GM12878 (cell line): ENCODE measurements around the gene ADAM19. TPM values are rescaled to one million over a fixed set of nuclear protein-coding genes. Genes with fewer than 3 reads are reported as not detected.

Experiments used
- ATAC-seq: fragments of 200-7000 bp; cut with Tn5 transposase; 3 replicates; pipeline ENCODE4 v1.9.1; 2020; ENCODE audit warnings: mild to moderate bottlenecking, moderate library complexity
- BruUV-seq: library from RNA; stranded (reverse); fragments of 400-500 nt; replicated peaks from 2 replicates; lab custom pipeline; 2021; lab: Mats Ljungman, UMichigan
- CTCF ChIA-PET: fragments of 300-600 bp; sonication (Branson Sonifier 250); formaldehyde crosslinking; extraction: SDS; loops from one replicate; lab custom pipeline; 2021; ENCODE audit warnings: inconsistent platforms; lab: Yijun Ruan, JAX
- POLR2A ChIA-PET: fragments of 350-600 bp; formaldehyde crosslinking; extraction: SDS; loops from one replicate; lab custom pipeline; 2021; ENCODE audit warnings: inconsistent platforms; lab: Charles Lee
- RAD21 ChIA-PET: fragments of 300-600 bp; sonication (Branson Sonifier 250); formaldehyde crosslinking; loops from one replicate; lab custom pipeline; 2023; ENCODE audit warnings: antibody characterized with exemption; ENCODE audit not compliant: unreplicated experiment; lab: Charles Lee
- SMC1A ChIA-PET: fragments of 300-600 bp; sonication (Branson Sonifier 250); formaldehyde crosslinking; loops from one replicate; lab custom pipeline; 2023; ENCODE audit not compliant: unreplicated experiment, uncharacterized antibody; lab: Charles Lee
- DNase-seq: peaks from one replicate; pipeline ENCODE4 v3.0.0-alpha.2; 2011; ENCODE audit warnings: low read depth, low spot score
- FAIRE-seq: peaks from 3 replicates; lab custom pipeline; 2011; peaks lifted over from hg19 to GRCh38; lab: Jason Lieb, UNC
- H2AFZ ChIP-seq: 2 replicates; pipeline ENCODE4 v1.6.0; 2011; ENCODE audit warnings: low read depth, low read length, control low read depth; ENCODE audit not compliant: control insufficient read depth
- H3K27ac ChIP-seq: 2 replicates; pipeline ENCODE4 v1.5.1; 2011; ENCODE audit warnings: control low read depth; ENCODE audit not compliant: control insufficient read depth, insufficient read depth
- H3K27me3 ChIP-seq, 2 experiments: replicated peaks in 1 of 2; 2 replicates each; pipeline versions ENCODE4 v1.6.0 to v1.6.1; 2011; ENCODE audit warnings: low read length in 1 of 2; ENCODE audit not compliant: control insufficient read depth in 2 of 2, insufficient read depth in 2 of 2
- H3K36me3 ChIP-seq, 2 experiments: 2 replicates each; pipeline ENCODE4 v1.5.1; 2011; ENCODE audit warnings: low read length in 1 of 2; ENCODE audit not compliant: control insufficient read depth in 2 of 2, insufficient read depth in 2 of 2
- H3K4me1 ChIP-seq: 2 replicates; pipeline ENCODE4 v1.6.1; 2011; ENCODE audit warnings: mild to moderate bottlenecking, low read length, moderate library complexity, mixed read lengths; ENCODE audit not compliant: control insufficient read depth, insufficient read depth
- H3K4me2 ChIP-seq: 2 replicates; pipeline ENCODE4 v1.6.0; 2011; ENCODE audit warnings: control low read depth; ENCODE audit not compliant: control insufficient read depth, insufficient read depth
- H3K4me3 ChIP-seq: fragments of 200-600 bp; sonication (generic); 2 replicates; pipeline ENCODE4 v1.5.1; 2016
- H3K79me2 ChIP-seq: 2 replicates; pipeline ENCODE4 v1.6.0; 2011; ENCODE audit warnings: low read length; ENCODE audit not compliant: control insufficient read depth, insufficient read depth
- H3K9ac ChIP-seq: 2 replicates; pipeline ENCODE4 v1.8.0; 2011; ENCODE audit warnings: low read length, control low read depth, mixed read lengths; ENCODE audit not compliant: control insufficient read depth, insufficient read depth
- H3K9me3 ChIP-seq: replicated peaks from 3 replicates; pipeline ENCODE4 v1.5.1; 2011; ENCODE audit warnings: mild to moderate bottlenecking, low read length; ENCODE audit not compliant: control insufficient read depth, insufficient read depth
- H4K20me1 ChIP-seq: 2 replicates; pipeline ENCODE4 v1.6.0; 2011; ENCODE audit not compliant: control insufficient read depth, insufficient read depth
- RBBP5 ChIP-seq: fragments of 200-600 bp; sonication (generic); conservative IDR thresholded peaks from 2 replicates; pipeline ENCODE4 v1.6.1; 2016
- WGBS: methylation state at CpG from one replicate; pipeline ENCODE4 v1.1.6; 2016; ENCODE audit warnings: low lambda C conversion rate; ENCODE audit not compliant: insufficient replicate concordance, insufficient coverage; ENCODE audit errors: missing lambda C conversion rate; 5-methylcytosine and 5-hydroxymethylcytosine counted together
- in situ Hi-C: fragments of 300-500 bp; cut with MboI; formaldehyde crosslinking; loops from 9 replicates; pipeline ENCODE4 v1.14.3; 2018; ENCODE audit warnings: mixed read lengths
- intact Hi-C: fragments of 100-400 bp; cut with micrococcal nuclease; formaldehyde crosslinking; loops from one replicate; pipeline ENCODE4 v1.14.2; 2022; ENCODE audit not compliant: unreplicated experiment
- polyA plus RNA-seq, 11 experiments: library from polyadenylated mRNA; depleted of rRNA in 4 of 11; unstranded in 6 of 11; stranded (reverse) in 5 of 11; fragments of >200 nt; fragmentation: Nextera tagmentation in 4 of 11; fragmentation: Illumina TruSeq in 1 of 11; extraction: Ambion mirVana in 4 of 11; extraction: Trizol in 1 of 11; gene quantifications; 1 replicate in 1 of 11; 2 replicates in 10 of 11; pipeline versions ENCODE4 v1.2.1 to v1.2.3, GENCODE V29; 2011 to 2016; ENCODE audit warnings: inconsistent platforms in 2 of 11, missing spikeins in 2 of 11, low read depth in 1 of 11
- total RNA-seq, 4 experiments: library from RNA; depleted of rRNA in 3 of 4; stranded (reverse); fragments of >200 nt in 3 of 4; fragmentation: Illumina TruSeq in 1 of 4; extraction: Trizol in 1 of 4; gene quantifications; 2 replicates each; pipeline versions ENCODE4 v1.2.1 to v1.2.3, GENCODE V29; 2013 to 2021
- TF ChIP-seq, protein P1 (sequence below): fragments of 450-650 bp; IDR thresholded peaks from 2 replicates; pipeline ENCODE4 v1.6.1; 2016; ENCODE audit warnings: mild to moderate bottlenecking

ADAM19 gene
- total and polyA plus RNA-seq, 10 of the 15 experiments (the other 5 are each of a cell fraction or from before 2014, with no cell fraction given) = 16.0 to 92.8 (median 44.7) TPM

DNA sequence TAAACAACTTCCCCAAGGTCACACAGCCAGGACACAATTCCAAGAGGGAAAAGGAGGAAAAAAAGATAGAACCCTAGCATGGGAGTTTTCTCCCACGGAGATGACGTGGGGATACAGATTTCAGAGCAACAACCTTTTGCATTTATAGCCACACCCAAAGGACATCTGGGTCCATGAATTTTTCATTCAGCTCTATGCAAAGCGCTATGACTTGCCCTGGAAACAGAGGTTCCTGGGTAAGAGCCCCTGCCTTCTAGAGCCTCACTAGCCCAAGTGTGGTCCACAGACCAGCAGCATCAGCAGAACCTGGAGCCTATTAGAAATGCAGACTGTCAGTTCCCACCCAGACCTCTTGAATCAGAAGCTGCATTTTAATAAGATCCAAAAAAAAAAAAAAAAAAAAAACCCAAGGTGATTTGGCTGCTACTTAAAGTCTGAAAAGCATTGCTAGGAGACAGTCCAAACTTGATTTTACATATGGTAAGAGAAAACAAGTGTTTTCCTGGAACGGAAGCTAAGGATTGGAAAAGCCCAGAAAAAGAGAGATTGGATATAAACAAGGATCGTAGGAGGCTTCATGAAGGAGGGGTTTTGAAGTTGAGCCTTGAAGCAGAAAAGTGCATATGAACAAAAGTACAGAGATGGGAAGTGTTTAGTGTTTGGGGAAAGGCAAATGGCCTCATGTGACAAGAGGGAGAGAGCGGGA is 17.6 kb upstream of the ADAM19 start:
- no peak overlapping the region; the same call in 1 of the 2 replicates for H3K9ac ChIP-seq
- POLR2A ChIA-PET = interaction anchor here (0.6 to 4.5 kb wide), 22 partner anchors 8 to 803 kb away, joined by 3 to 25 read pairs (median 4); partner anchors contain the start of genes LSM11 and THG1L
- ATAC-seq = no peak

More for the DNA sequence above, 17.6 kb upstream of the ADAM19 start:
- intact Hi-C loops (loop anchor here (10.0 kb wide), 3 partner anchors 272 to 678 kb away; no protein-coding TSS in a partner anchor), in situ Hi-C loops (no loop called here)
- peak overlapping the region; percentile 82; the same call in 1 of the 2 replicates for H3K4me2 ChIP-seq
- H3K27ac ChIP-seq = peak overlapping the region; percentile 62
- H3K27me3 ChIP-seq = no peaks in the 10 kb centered on the region
- no peaks in the 10 kb centered on the region; the same call in 2 of the 3 replicates for H3K9me3 ChIP-seq
- H4K20me1 ChIP-seq = no peaks in the 10 kb centered on the region
- ChIA-PET CTCF (interaction anchor here (0.9 to 3.4 kb wide), 12 partner anchors 9 to 125 kb away, joined by 3 to 13 read pairs (median 6); no protein-coding TSS in a partner anchor), RAD21 (interaction anchor here (0.7 to 9.3 kb wide), 18 partner anchors 9 to 814 kb away, joined by 3 to 90 read pairs (median 6); partner anchors contain the start of genes ADAM19, LSM11 and THG1L), SMC1A (interaction anchor here (0.6 to 11.0 kb wide), 19 partner anchors 9 to 550 kb away, joined by 3 to 146 read pairs (median 5); partner anchors contain the start of gene C5orf52)
- peak overlapping the region; percentile 62; the same call in 1 of the 2 replicates for H2AFZ ChIP-seq
- DNase-seq (no peak), FAIRE-seq (no peak)
- 50% methylated on average over 6 of the region's 6 CpGs for WGBS
- TF ChIP-seq, protein P1, sequence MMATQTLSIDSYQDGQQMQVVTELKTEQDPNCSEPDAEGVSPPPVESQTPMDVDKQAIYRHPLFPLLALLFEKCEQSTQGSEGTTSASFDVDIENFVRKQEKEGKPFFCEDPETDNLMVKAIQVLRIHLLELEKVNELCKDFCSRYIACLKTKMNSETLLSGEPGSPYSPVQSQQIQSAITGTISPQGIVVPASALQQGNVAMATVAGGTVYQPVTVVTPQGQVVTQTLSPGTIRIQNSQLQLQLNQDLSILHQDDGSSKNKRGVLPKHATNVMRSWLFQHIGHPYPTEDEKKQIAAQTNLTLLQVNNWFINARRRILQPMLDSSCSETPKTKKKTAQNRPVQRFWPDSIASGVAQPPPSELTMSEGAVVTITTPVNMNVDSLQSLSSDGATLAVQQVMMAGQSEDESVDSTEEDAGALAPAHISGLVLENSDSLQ = no peak
- no peak for TF ChIP-seq RBBP5
- no TSS peak for BruUV-seq
- no peaks in the 10 kb centered on the region for H3K79me2 ChIP-seq
- H3K4me1 ChIP-seq = peaks cover 64% of the 10 kb centered on the region
- peak overlapping the region; percentile 18; the same call in 1 of the 2 replicates for H3K4me3 ChIP-seq
- H3K36me3 ChIP-seq = no peaks in the 10 kb centered on the region
